CD14-positive monocyte (primary cell): ENCODE data around the gene LAMC1. TPM values are rescaled to one million over a fixed set of nuclear protein-coding genes. Genes with fewer than 3 reads are reported as not detected.

Experiments used
- DNase-seq, 3 donors: peaks; one replicate each; pipeline ENCODE4 v3.0.0-alpha.2; 2011 to 2022
- H2AFZ ChIP-seq: 2 replicates; pipeline ENCODE4 v1.6.0; 2012; ENCODE audit warnings: mild to moderate bottlenecking, low read depth, low read length, inconsistent platforms; ENCODE audit not compliant: insufficient read depth, poor library complexity, severe bottlenecking
- H3K27ac ChIP-seq, 2 donors: 1 replicate in 1 of 2; 2 replicates in 1 of 2; pipeline ENCODE4 v1.5.1; 2012 to 2013; ENCODE audit warnings: low read length in 2 of 2, control low read depth in 1 of 2, inconsistent platforms in 1 of 2, low read depth in 1 of 2, mild to moderate bottlenecking in 1 of 2
- H3K27me3 ChIP-seq, 2 donors: one replicate each; pipeline versions ENCODE4 v1.6.0 to v1.6.1; 2011 to 2013; ENCODE audit warnings: low read length in 2 of 2; ENCODE audit not compliant: control insufficient read depth in 2 of 2, insufficient read depth in 2 of 2
- H3K36me3 ChIP-seq, 2 donors: replicated peaks in 1 of 2; 1 replicate in 1 of 2; 2 replicates in 1 of 2; pipeline versions ENCODE4 v1.5.1 to v1.6.1; 2012 to 2013; ENCODE audit warnings: low read length in 2 of 2, control low read depth in 1 of 2, inconsistent platforms in 1 of 2, mild to moderate bottlenecking in 1 of 2; ENCODE audit not compliant: insufficient read depth in 2 of 2, control insufficient read depth in 1 of 2
- H3K4me1 ChIP-seq, 2 donors: 1 replicate in 1 of 2; 2 replicates in 1 of 2; pipeline versions ENCODE4 v1.5.1 to v1.6.1; 2012 to 2013; ENCODE audit warnings: low read length in 2 of 2, control low read depth in 1 of 2, inconsistent platforms in 1 of 2, mild to moderate bottlenecking in 1 of 2, moderate library complexity in 1 of 2; ENCODE audit not compliant: insufficient read depth in 2 of 2, control insufficient read depth in 1 of 2
- H3K4me2 ChIP-seq: replicated peaks from 2 replicates; pipeline ENCODE3; 2012; ENCODE audit warnings: low read length, moderate library complexity, mild to moderate bottlenecking; ENCODE audit not compliant: poor library complexity, severe bottlenecking; ENCODE audit errors: extremely low read depth
- H3K4me3 ChIP-seq, 3 experiments: fragments of 200-600 bp in 1 of 3; sonication (generic) in 1 of 3; replicated peaks in 1 of 3; 1 replicate in 2 of 3; 2 replicates in 1 of 3; pipeline ENCODE4 v1.5.1; 2011 to 2013; ENCODE audit warnings: low read length in 3 of 3, mild to moderate bottlenecking in 3 of 3, control low read depth in 2 of 3, low read depth in 2 of 3, inconsistent platforms in 1 of 3, moderate library complexity in 1 of 3
- H3K79me2 ChIP-seq: 2 replicates; pipeline ENCODE4 v1.6.0; 2012; ENCODE audit warnings: mild to moderate bottlenecking, control low read depth, inconsistent platforms, low read length, moderate library complexity; ENCODE audit not compliant: insufficient read depth
- H3K9ac ChIP-seq: 2 replicates; pipeline ENCODE4 v1.6.0; 2017; ENCODE audit warnings: low read length, mild to moderate bottlenecking; ENCODE audit not compliant: insufficient read depth, poor library complexity, severe bottlenecking
- H3K9me3 ChIP-seq, 2 donors: replicated peaks in 1 of 2; 1 replicate in 1 of 2; 2 replicates in 1 of 2; pipeline versions ENCODE4 v1.5.1 to v1.6.1; 2012 to 2013; ENCODE audit warnings: low read length in 2 of 2, control low read depth in 1 of 2; ENCODE audit not compliant: control insufficient read depth in 1 of 2, insufficient read depth in 1 of 2
- H4K20me1 ChIP-seq: 2 replicates; pipeline ENCODE4 v1.6.0; 2012; ENCODE audit warnings: mild to moderate bottlenecking, low read length, control low read depth, moderate library complexity; ENCODE audit not compliant: insufficient read depth
- H3K27ac Mint-ChIP-seq, 7 donors: one replicate each; pipeline ENCODE4 v1.8.0; 2020; ENCODE audit warnings: mild to moderate bottlenecking in 7 of 7, mixed read lengths in 7 of 7, moderate library complexity in 6 of 7, inconsistent platforms in 2 of 7
- H3K27me3 Mint-ChIP-seq, 3 donors: one replicate each; pipeline ENCODE4 v1.8.0; 2021 to 2022; ENCODE audit warnings: low read depth in 3 of 3, mild to moderate bottlenecking in 3 of 3, mixed read lengths in 3 of 3, moderate library complexity in 3 of 3, inconsistent platforms in 1 of 3
- H3K36me3 Mint-ChIP-seq, 2 donors: one replicate each; pipeline ENCODE4 v1.8.0; 2020; ENCODE audit warnings: mixed read lengths in 2 of 2, inconsistent platforms in 1 of 2, mild to moderate bottlenecking in 1 of 2
- H3K4me1 Mint-ChIP-seq: one replicate; pipeline ENCODE4 v1.8.0; 2020; ENCODE audit warnings: mild to moderate bottlenecking, mixed read lengths
- H3K4me3 Mint-ChIP-seq, 2 donors: one replicate each; pipeline ENCODE4 v1.8.0; 2020; ENCODE audit warnings: mild to moderate bottlenecking in 2 of 2, mixed read lengths in 2 of 2, moderate library complexity in 1 of 2
- H3K9me3 Mint-ChIP-seq, 7 donors: one replicate each; pipeline ENCODE4 v1.8.0; 2020 to 2022; ENCODE audit warnings: mixed read lengths in 7 of 7, mild to moderate bottlenecking in 6 of 7, moderate library complexity in 6 of 7, inconsistent platforms in 2 of 7
- CTCF ChIP-seq: fragments of 200-600 bp; IDR thresholded peaks from one replicate; pipeline ENCODE4 v1.8.0; 2022; ENCODE audit warnings: antibody characterized with exemption, mild to moderate bottlenecking
- WGBS: methylation state at CpG from one replicate; pipeline ENCODE4 v1.1.5; 2013; ENCODE audit warnings: missing lambda C conversion rate; ENCODE audit not compliant: insufficient coverage; 5-methylcytosine and 5-hydroxymethylcytosine counted together
- intact Hi-C, 2 donors: fragments of 100-400 bp; cut with micrococcal nuclease; formaldehyde crosslinking; loops; one replicate each; pipeline versions ENCODE4 v1.15.0 to v1.15.1; 2023
- polyA plus RNA-seq, 3 donors: library from polyadenylated mRNA; depleted of rRNA in 1 of 3; unstranded in 2 of 3; stranded (reverse) in 1 of 3; fragments of 300-500 nt in 2 of 3; fragments of >200 nt in 1 of 3; fragmentation: Illumina TruSeq in 2 of 3; gene quantifications; 1 replicate in 2 of 3; 2 replicates in 1 of 3; pipeline ENCODE4 v1.2.3, GENCODE V29; 2012 to 2021

Gene LAMC1
- polyA plus RNA-seq, 3 donors: 0.34 to 1.7 (median 0.95) TPM

- no peaks in the 10 kb centered on the region for H3K9me3 Mint-ChIP-seq
- H3K4me2 ChIP-seq: no peak overlapping the region
Measured at GRCh38 chr1:183106166-183106565, 82.9 kb downstream of the LAMC1 start.

GRCh38 chr1:183106746-183107145 is 83.5 kb downstream of the LAMC1 start:
- 100% methylated on average over 1 of the region's 2 CpGs for WGBS
- no peak for TF ChIP-seq CTCF
- intact Hi-C loops: no loop called here

More at GRCh38 chr1:183106166-183106565, 82.9 kb downstream of the LAMC1 start:
- Histone ChIP-seq H2AFZ (no peak overlapping the region), H3K27ac (no peak overlapping the region), H4K20me1 (no peaks in the 10 kb centered on the region), H3K4me3 (no peak overlapping the region), H3K9me3 (no peaks in the 10 kb centered on the region), H3K27me3 (no peaks in the 10 kb centered on the region), H3K79me2 (no peaks in the 10 kb centered on the region), H3K36me3 (no peaks in the 10 kb centered on the region), H3K4me1 (peaks cover 7 to 22% of the 10 kb centered on the region in 2 donors), H3K9ac (no peak overlapping the region)
- intact Hi-C loops: no loop called here
- H3K27ac Mint-ChIP-seq: no peak overlapping the region
- DNase-seq: no peak
- no peaks in the 10 kb centered on the region for H3K36me3 Mint-ChIP-seq
- no peak for TF ChIP-seq CTCF
- no peak overlapping the region for H3K4me3 Mint-ChIP-seq
- H3K27me3 Mint-ChIP-seq: peaks cover 0 to 2% (median 0%) of the 10 kb centered on the region in 3 donors
- WGBS: no CpG with 5 or more reads among the region's 4 CpGs
- H3K4me1 Mint-ChIP-seq: peaks cover 26% of the 10 kb centered on the region

More at GRCh38 chr1:183106746-183107145, 83.5 kb downstream of the LAMC1 start:
- Mint-ChIP-seq H3K27ac (no peak overlapping the region), H3K36me3 (no peaks in the 10 kb centered on the region), H3K9me3 (no peaks in the 10 kb centered on the region), H3K4me3 (no peak overlapping the region), H3K4me1 (peaks cover 24% of the 10 kb centered on the region), H3K27me3 (peaks cover 0 to 2% (median 0%) of the 10 kb centered on the region in 3 donors)
- Histone ChIP-seq H3K9me3 (no peaks in the 10 kb centered on the region), H4K20me1 (no peaks in the 10 kb centered on the region), H3K36me3 (no peaks in the 10 kb centered on the region), H3K79me2 (no peaks in the 10 kb centered on the region), H3K4me2 (no peak overlapping the region), H2AFZ (no peak overlapping the region), H3K4me1 (peaks cover 7 to 20% of the 10 kb centered on the region in 2 donors), H3K4me3 (no peak overlapping the region), H3K9ac (no peak overlapping the region), H3K27ac (no peak overlapping the region), H3K27me3 (no peaks in the 10 kb centered on the region)
- no peak for DNase-seq
